ACC112 (cell line): ENCODE measurements around the gene NR3C2.
"Not testable (repeated sequence)": the region's sequence is repeated elsewhere in the genome, so short reads cannot be mapped to it uniquely, and the experiment has no call there.

Experiments
- H2AFZ ChIP-seq: fragments of 200-600 bp; sonication (generic); one replicate; pipeline ENCODE4 v1.6.0; 2017; ENCODE audit warnings: antibody characterized with exemption, low read length; ENCODE audit not compliant: unreplicated experiment
- H3K27ac ChIP-seq: fragments of 200-600 bp; sonication (generic); 2 replicates; pipeline ENCODE4 v1.5.1; 2014; ENCODE audit warnings: low read depth, mild to moderate bottlenecking, antibody characterized with exemption, low read length, moderate library complexity
- H3K27me3 ChIP-seq: fragments of 200-600 bp; sonication (generic); 2 replicates; pipeline ENCODE4 v1.6.1; 2014; ENCODE audit warnings: mild to moderate bottlenecking, antibody characterized with exemption, low read length, moderate library complexity, mixed read lengths; ENCODE audit not compliant: insufficient read depth
- H3K36me3 ChIP-seq: fragments of 200-600 bp; sonication (generic); 2 replicates; pipeline ENCODE4 v1.6.1; 2016; ENCODE audit warnings: mild to moderate bottlenecking, antibody characterized with exemption, low read length, moderate library complexity, mixed read lengths; ENCODE audit not compliant: insufficient read depth
- H3K4me1 ChIP-seq: fragments of 200-600 bp; sonication (generic); one replicate; pipeline ENCODE4 v1.6.1; 2016; ENCODE audit warnings: low read length, mixed read lengths; ENCODE audit not compliant: insufficient read depth, unreplicated experiment, control insufficient read depth
- H3K4me3 ChIP-seq: fragments of 200-600 bp; sonication (generic); 2 replicates; pipeline ENCODE4 v1.5.1; 2014; ENCODE audit warnings: mild to moderate bottlenecking, low read depth, low read length
- H3K79me2 ChIP-seq: fragments of 200-600 bp; sonication (generic); one replicate; pipeline ENCODE4 v1.6.0; 2016; ENCODE audit warnings: low read length; ENCODE audit not compliant: control insufficient read depth, unreplicated experiment, insufficient read depth

Gene NR3C2

DNA sequence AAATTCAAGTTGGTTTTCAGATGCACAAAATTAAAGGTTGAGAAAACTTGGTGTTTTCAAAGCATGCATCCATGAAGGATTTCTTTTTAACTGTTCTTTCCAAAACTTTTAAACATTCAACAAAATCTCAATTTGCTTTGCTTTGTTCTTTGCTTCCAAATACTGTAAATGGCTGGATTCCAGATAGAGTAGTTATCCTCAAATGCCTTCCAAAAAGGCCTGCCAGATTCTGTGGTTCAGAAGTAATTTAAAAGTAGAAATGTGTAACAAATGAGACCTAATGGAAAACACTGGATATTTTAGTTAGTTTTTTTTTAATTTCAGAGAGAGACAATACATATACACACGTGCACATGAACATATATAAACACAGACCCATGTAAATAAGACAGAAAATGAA, 97.3 kb downstream of the NR3C2 start:
- Histone ChIP-seq H3K4me1 (no peaks in the 10 kb centered on the region), H3K36me3 (no peaks in the 10 kb centered on the region), H3K4me3 (no peak overlapping the region), H3K79me2 (no peaks in the 10 kb centered on the region), H3K27ac (no peak overlapping the region), H2AFZ (no peak overlapping the region), H3K27me3 (no peaks in the 10 kb centered on the region)

DNA sequence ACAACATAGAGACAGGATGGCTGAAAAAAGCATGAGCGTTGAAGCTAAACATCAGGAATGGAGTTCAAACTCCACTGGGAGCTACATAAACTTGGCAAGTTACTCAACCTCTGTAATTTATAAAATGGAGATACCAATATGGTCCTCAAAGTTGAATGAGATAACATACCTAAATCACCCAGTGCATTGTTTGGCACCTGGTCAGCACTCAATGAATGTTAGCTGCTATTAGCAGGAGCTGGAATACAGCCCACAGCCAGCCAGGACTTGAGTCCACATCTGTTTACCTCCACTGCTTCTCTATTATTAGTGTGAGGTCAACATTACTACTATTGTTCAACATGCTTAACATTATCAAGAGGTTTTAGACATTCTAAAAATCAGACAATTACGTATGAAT, 97.9 kb downstream of the NR3C2 start:
- no peaks in the 10 kb centered on the region for H3K4me1 ChIP-seq
- no peak overlapping the region for H2AFZ ChIP-seq
- H3K36me3 ChIP-seq, result no peaks in the 10 kb centered on the region
- no peaks in the 10 kb centered on the region for H3K79me2 ChIP-seq
- H3K4me3 ChIP-seq, result no peak overlapping the region
- H3K27me3 ChIP-seq, result no peaks in the 10 kb centered on the region
- H3K27ac ChIP-seq, result no peak overlapping the region

DNA sequence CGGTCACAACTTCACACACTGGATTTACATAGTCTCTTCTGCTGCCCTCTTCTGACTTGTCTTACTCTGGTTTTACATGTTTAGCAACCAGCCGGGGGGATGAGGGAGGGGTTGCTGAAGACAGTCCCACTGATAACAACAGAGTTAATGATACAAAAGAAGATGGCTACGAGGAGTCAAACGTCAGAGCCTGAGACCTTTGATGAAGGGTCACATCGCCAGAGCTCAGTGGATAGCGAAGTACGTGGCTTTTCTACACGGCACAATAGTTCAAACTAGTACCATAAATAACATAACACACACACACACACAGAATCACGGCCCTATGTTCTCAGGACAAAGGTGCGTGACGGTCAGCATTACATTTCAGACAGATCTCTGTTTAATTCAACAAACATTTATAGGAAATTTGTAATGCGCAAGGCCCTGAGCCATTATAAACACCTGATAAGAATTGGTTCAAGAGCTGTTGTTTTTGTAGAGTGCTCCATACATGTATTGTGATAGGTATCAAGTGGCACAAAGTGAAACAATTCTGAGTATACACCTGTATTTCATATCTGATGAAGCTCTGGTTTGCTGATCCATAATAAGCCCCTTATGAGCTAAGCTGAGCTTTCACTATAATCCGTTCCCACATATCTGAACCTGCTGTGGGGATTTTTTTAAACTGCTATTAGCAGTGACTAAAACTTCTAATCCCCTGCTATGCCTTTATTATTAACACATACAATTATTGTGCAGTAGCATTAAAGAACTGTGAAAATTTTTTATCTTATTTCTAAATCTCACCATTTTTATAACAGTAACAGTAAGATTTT, 100.0 kb downstream of the NR3C2 start:
- Histone ChIP-seq H3K4me1 (no peaks in the 10 kb centered on the region), H3K27me3 (no peaks in the 10 kb centered on the region), H3K36me3 (no peaks in the 10 kb centered on the region), H3K4me3 (no peak overlapping the region), H3K79me2 (no peaks in the 10 kb centered on the region), H2AFZ (no peak overlapping the region), H3K27ac (no peak overlapping the region)

DNA sequence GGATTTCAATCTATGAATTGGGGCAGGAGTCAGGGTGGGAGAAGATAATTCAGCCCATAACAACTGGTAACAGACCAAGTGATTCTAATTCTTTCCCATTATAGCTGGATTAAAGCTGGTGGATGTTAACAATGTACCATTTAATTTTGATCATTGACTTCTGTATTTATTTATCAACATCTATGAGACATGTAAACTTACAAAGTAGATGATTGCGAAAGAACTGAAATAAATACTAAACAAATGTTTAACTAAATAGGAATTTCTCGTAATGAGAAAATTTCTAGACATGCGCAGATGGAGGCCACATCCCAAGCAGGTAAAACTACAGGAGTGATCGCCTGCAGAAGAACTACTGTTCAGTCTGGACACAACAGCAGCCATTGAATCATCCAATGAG, 107.1 kb downstream of the NR3C2 start:
- no peak overlapping the region for H2AFZ ChIP-seq

DNA sequence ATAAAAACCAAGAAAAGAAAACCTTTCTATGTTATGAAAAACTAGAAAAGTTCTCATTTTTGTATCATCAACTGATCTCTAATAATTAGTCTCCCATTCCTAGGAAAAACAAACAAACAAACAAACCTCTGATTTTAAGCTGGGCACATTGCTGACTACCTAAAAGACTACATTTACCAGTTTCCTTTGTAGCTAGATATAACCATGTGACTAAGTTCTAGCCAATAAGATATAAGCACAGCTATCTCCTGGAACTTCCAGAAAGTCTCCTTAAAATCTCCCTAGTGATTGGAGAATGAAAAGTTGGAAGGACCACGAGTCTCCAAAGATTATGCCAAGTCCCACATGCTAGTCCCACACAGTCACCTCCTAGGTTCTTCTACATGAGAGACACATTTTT, 108.9 kb downstream of the NR3C2 start:
- H3K4me3 ChIP-seq, result no peak overlapping the region
- H3K27ac ChIP-seq, result no peak overlapping the region
- H2AFZ ChIP-seq, result no peak overlapping the region
- H3K79me2 ChIP-seq, result no peaks in the 10 kb centered on the region
- H3K27me3 ChIP-seq, result no peaks in the 10 kb centered on the region
- no peaks in the 10 kb centered on the region for H3K36me3 ChIP-seq
- no peaks in the 10 kb centered on the region for H3K4me1 ChIP-seq

More for the DNA sequence above, 107.1 kb downstream of the NR3C2 start:
- H3K79me2 ChIP-seq, result no peaks in the 10 kb centered on the region
- H3K36me3 ChIP-seq, result no peaks in the 10 kb centered on the region
- H3K27ac ChIP-seq, result no peak overlapping the region
- no peaks in the 10 kb centered on the region for H3K27me3 ChIP-seq
- no peaks in the 10 kb centered on the region for H3K4me1 ChIP-seq
- H3K4me3 ChIP-seq, result no peak overlapping the region

DNA sequence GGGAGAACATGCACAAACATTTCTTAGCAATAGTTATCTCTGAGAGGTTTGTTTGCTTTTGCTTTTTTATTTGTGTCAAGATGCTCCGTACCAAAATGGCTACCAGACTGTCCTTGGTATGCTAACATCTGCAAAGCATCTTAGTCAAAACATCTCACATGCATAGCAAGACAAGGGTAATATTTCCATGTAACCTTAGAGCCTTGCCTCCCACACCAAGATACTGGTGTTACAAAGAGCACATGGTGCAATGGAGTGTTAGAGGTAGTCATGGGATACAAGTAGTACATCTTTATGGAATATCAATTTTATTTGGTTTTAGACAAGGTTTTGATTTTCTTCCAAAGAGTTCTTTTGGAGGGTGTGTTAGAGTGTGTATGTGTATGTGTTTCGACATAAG, 109.7 kb downstream of the NR3C2 start:
- Histone ChIP-seq H3K36me3 (no peaks in the 10 kb centered on the region), H3K4me1 (no peaks in the 10 kb centered on the region), H3K27ac (no peak overlapping the region), H3K79me2 (no peaks in the 10 kb centered on the region), H2AFZ (no peak overlapping the region), H3K27me3 (no peaks in the 10 kb centered on the region), H3K4me3 (no peak overlapping the region)

DNA sequence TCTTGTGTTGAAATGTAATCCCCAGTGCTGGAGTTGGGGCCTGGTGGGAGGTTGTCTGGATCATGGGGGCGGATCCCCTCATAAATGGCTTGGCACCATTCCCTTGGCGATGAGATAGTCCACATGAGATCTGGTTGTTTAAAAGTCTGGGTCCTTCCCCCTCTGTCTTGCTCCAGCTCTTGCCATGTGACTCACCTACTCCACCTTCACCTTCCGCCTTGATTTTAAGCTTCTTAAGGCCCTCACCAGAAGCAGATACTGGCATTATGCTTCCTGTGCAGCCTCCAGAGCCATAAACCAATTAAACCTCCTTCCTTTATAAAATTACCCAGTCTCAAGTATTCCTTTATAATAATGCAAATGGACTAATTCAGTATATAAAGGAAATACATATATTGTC, 111.5 kb downstream of the NR3C2 start:
- Histone ChIP-seq H3K79me2 (no peaks in the 10 kb centered on the region), H3K4me3 (no peak overlapping the region), H2AFZ (no peak overlapping the region), H3K36me3 (no peaks in the 10 kb centered on the region), H3K27me3 (no peaks in the 10 kb centered on the region), H3K4me1 (no peaks in the 10 kb centered on the region), H3K27ac (no peak overlapping the region)

DNA sequence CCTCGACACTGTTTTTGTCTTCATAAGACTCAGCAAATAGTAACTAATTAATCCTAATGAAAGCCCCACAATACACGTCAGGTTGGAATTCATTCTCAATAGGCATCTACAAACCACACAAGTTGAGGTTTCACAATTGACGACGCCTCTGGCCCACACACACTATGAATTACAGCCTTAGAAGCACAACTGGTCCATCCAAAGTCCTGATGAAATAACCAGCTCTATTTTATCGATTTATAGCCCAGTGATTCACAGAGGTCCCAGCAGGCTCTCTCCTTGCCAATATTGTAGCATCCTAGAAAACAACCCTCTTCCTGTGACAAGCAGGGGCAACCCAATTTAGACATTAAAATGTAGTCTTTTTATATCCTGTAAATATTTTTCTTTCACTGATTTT, 112.1 kb downstream of the NR3C2 start:
- no peaks in the 10 kb centered on the region for H3K36me3 ChIP-seq
- no peaks in the 10 kb centered on the region for H3K4me1 ChIP-seq
- no peaks in the 10 kb centered on the region for H3K27me3 ChIP-seq
- no peak overlapping the region for H3K27ac ChIP-seq
- H2AFZ ChIP-seq, result no peak overlapping the region
- H3K4me3 ChIP-seq, result no peak overlapping the region
- no peaks in the 10 kb centered on the region for H3K79me2 ChIP-seq

DNA sequence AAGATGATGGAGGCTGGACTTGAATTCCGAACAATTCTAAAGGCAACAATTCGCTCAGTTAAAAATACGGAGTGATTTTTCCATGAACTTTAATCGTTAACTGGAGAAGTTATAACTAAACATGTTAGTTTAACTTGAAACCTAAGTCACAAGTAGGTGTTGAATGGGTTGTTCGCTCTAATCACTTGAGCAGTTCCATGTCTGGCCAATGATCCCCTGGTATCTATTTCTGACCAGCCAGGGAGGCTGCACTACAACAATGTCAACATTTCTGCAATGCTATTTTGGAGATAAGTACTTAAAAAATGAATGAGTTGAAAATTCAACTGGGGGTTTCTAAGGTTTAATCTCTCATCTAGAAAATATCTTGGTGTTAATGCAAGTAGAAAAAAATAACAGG, 112.5 kb downstream of the NR3C2 start:
- Histone ChIP-seq H3K36me3 (no peaks in the 10 kb centered on the region), H3K4me1 (no peaks in the 10 kb centered on the region), H3K79me2 (no peaks in the 10 kb centered on the region), H3K27me3 (no peaks in the 10 kb centered on the region), H3K27ac (no peak overlapping the region), H3K4me3 (no peak overlapping the region), H2AFZ (no peak overlapping the region)

DNA sequence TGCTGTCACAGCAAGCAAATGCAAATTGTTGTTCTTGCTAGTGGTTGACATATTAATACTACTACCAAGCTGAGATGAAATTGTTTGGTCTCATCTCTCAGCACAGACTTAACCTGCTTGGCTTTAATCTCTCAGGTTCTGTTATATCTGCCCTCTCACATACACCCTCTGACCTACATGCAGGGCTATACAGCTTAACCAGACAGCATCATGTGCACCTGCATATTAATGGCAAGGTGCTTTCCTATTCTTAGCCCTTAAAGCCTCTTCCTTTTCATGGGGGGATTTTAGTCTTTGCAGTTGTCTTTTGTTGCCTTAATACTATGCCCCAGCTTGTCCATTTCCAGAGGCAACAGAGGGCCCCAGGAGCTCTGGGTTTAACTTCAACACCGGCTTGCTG, 114.5 kb downstream of the NR3C2 start:
- no peak overlapping the region for H2AFZ ChIP-seq

DNA sequence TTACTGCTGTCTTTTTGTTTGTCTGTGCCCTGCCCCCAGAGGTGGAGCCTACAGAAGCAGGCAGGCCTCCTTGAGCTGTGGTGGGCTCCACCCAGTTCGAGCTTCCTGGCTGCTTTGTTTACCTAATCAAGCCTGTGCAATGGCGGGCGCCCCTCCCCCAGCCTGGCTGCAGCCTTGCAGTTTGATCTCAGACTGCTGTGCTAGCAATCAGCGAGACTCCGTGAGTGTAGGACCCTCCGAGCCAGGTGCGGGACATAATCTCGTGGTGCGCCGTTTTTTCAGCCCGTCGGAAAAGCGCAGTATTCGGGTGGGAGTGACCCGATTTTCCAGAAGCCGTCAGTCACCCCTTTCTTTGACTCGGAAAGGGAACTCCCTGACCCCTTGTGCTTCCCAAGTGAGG, 118.9 kb downstream of the NR3C2 start:
- not testable (repeated sequence) for H3K27me3 ChIP-seq, H3K4me1 ChIP-seq, H3K4me3 ChIP-seq, H3K79me2 ChIP-seq, H3K27ac ChIP-seq, H3K36me3 ChIP-seq, H2AFZ ChIP-seq

More for the DNA sequence above, 114.5 kb downstream of the NR3C2 start:
- H3K4me3 ChIP-seq, result no peak overlapping the region
- no peaks in the 10 kb centered on the region for H3K4me1 ChIP-seq
- no peaks in the 10 kb centered on the region for H3K36me3 ChIP-seq
- no peak overlapping the region for H3K27ac ChIP-seq
- no peaks in the 10 kb centered on the region for H3K79me2 ChIP-seq
- H3K27me3 ChIP-seq, result no peaks in the 10 kb centered on the region
